ENCODE results near the gene TYMP.

The TYMP gene

GRCh38 chr22:50529897-50530579 is at the start of gene TYMP:
Gene TYMP, minus strand, starts transcription at chr22:50530012. Its CDS starts 303 bp downstream, at chr22:50529709.
- peak; percentile 91 for DNase-seq

DNA sequence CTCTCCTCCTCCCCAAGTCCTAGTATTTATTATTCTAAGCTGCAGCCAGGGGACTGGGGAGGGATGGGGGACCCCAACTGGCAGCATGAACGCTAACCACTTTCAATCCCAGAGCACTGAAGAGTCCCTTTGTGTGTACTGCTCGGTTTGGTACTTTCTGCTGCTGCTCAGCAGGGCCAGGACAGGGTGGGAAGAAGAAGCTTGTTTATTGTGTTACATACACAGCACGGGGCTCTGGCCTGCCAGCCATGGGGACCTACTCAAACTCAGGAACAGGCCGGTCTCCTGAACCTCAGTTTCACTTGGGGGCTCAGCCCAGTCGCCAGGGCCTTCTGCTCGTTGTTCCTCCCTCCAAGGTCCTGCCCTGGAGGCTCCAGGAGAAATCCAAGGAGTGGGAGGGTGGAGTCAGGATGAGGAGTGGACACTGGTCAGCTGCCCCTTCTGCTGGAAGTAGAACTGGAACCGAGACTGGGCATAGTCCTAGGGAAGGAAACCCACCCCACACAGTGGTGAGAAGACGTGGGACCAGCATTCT is 49.0 kb upstream of the TYMP start:
- no peak for DNase-seq

DNA sequence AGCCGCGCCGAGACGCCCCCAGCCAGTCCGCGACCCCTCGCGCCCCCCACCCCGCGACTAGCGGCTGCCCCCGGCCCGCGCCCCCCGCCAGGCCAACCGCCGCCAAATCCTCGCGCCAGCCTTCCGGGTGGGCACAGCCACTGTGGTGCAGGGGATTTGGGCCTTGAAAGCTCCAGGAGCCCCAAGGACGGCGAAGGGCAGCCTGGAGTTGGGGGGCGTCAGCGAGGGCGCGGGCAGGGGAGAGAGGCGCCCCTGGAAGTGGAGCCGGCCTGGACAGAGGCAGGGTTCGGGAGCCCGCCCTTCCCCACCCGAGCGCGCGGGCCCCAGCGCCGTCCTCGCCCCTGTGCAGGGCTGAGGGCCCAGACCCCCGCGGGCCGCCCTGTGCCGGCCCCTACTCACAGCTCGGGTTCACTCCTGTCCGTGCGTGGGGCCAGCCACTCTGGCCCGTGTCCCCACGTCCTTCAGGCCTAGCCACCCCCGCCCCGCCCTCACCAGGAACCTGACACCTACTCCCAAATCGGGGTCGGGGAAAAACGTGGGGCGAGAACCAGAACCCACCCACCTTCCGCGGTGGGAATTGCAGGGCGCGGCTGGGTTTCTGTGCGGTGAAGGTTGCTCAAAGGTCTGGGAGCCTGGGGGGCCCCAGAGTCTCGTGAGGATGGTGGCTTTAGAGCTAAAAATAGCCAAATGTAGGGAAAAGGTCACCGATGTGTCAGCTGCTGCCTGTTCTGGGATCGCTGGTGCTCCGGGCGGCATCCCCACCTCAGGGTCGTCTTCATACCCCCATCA is 48.4 kb upstream of the TYMP start, which contains the start of gene CPT1B:
Gene CPT1B (minus strand): TSS at position 441 of the 789 bp plus-strand sequence. CDS start 512 bp downstream, outside the sequence.
- DNase-seq: no peak

DNA sequence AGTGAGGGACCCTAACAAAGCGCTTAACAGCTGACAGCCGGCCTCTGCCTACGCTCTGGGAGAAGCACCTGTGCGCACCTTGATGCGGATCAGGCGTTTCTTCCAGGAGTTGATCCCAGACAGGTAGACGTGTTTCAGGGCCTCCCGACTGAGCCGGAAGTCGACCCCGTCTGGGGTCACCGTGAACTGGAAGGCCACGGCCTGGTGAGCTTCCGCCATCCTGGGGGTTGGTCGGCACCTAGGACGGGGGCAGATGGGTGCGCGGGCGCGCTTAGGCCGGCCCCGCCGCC is 47.8 kb upstream of the TYMP start:
- DNase-seq: no peak

DNA sequence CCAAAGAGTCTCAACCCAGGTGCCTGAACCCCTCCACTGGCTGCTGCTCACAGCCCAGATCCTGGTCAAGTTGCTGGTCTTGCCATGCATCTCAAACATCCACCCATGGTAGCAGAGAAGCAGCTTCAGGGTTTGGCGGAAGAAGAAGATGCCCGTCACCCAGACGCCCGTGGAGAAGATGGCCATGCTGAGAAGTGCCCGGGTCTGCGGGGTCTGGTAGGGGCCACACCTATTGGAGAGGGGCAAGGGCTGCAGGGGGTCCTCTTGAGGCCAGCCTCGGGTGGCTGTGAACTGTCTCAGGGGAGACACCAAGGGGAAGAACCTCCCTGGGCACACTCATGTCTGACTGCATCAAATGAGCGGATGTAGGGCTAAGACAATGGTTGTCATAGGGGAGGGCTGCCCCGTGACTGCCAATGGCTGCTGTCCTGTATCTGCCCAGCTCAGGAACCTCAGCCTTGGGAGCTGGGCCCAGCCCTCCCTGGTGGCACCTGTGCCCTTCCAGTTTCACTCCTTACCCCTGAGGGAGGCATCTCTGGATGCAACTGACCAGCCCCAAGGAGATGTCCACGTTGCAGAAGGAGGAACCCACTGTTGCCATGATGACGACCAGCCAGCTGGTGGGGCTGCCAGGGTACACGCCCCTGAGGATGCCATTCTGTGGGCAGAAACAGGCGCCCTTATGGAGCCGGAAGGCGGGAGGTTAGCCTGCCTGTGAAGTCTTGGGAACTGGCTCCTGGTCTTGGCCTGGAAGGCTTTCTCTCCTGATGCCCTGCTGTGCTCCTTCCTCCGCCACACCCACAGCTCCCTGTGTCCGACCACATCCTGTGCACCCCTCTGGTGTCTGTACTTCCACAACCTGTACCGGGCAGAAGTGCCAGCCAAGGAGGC is 47.2 kb upstream of the TYMP start:
- no peak for DNase-seq

- no peak for DNase-seq
These were observed 46.3 kb upstream of the TYMP start for GRCh38 chr22:50576070-50576469.

DNA sequence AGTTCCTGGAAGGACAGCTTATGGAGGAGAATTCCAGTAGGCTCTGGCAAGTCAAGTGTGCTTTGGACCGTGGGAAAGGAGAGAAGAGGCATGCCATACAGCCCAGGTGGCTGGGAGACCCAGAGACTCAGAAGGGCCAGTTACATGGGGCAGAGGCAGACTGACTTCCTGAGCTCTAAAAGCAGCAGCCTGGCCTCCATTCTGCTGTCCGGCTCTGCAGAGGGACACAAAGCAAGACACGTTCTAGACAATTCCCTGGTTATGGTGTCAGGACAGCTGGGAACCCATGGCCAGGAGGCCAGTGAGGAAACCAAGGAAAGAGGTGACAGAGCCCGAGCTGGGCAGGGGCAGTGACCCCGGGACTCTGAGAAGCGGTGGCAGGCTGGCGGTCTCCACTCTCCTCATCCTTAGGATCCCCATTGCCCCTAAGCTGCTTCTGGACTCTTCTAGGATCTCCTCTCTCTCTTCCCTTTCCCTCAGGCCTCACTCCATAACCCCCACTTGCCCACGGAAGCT is 45.7 kb upstream of the TYMP start:
- DNase-seq: no peak

- no peak for DNase-seq
These were observed 44.6 kb upstream of the TYMP start for GRCh38 chr22:50574383-50574755.

- no peak for DNase-seq
These were observed 43.9 kb upstream of the TYMP start for GRCh38 chr22:50573491-50574382.

DNA sequence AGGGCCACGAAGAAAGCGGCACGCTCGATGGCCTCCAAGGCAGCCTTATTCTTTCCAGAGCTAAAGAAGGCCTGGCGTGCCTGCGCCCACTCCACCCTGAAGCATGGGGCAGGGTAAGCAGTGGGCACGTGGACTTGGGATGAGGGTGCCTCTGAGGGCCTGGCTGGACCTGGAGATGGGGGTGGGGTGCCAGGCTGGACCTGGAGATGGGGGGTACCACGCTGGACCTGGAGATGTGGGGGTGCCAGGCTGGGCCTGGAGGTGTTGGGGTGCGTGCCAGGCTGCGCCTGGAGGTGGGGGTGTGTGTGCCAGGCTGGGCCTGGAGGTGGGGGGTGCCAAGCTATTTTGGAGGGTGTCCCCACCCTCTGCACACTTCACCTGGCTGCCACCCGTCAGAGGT is 43.2 kb upstream of the TYMP start:
- DNase-seq: no peak

GRCh38 chr22:50571264-50572175 is 41.7 kb upstream of the TYMP start:
- peak; percentile 45 for DNase-seq

DNA sequence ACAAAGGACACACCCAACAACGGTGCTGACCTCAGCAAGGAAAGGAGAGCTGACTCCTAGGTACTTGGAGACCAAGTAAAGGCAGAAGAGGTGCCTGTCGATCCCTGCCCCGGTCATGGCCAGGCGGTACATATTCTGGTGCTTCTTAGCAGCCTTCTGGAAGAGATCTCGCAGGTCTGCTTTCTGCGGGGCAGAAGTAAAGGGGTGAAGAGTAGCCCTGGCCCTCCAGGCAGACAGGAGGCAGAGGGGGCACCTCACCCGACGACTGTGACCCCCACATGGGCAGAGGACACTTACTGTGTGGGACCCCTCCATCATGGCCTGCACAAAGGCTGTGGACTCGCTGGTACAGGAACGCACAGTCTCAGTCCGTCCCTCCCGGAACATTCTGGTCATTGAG is 41.0 kb upstream of the TYMP start:
- DNase-seq: no peak

DNA sequence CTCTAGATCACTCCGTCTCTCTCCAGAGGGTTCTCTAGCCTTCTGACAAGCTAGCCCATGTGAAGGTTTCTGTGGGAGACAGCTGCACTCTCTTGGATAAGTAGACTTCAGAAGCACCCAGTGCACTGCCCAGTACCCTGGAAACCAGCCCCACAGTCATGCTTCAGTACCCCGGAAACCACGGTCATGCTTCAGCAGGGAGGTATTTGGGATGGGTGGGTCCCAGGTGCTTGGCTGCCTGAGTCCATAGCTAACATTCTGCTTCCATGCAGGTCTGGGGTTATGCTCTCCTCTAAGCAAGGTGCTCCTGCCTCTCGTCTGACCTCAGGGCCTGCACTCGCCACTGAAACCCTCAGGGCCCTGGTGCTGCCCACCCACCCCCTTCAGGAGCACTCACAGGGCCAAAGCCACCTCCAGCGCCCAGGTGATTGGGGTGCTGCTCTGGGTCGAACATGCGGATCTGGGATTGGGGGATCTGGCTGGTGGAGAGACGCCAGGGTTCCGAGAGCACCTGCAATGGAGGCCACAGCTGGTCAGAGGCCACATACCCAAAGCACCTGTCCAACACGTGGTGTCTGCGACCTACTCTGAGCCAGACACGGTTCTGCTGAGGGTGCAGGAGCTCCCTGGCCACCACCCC is 40.2 kb upstream of the TYMP start:
- peak; percentile 60 for DNase-seq

DNA sequence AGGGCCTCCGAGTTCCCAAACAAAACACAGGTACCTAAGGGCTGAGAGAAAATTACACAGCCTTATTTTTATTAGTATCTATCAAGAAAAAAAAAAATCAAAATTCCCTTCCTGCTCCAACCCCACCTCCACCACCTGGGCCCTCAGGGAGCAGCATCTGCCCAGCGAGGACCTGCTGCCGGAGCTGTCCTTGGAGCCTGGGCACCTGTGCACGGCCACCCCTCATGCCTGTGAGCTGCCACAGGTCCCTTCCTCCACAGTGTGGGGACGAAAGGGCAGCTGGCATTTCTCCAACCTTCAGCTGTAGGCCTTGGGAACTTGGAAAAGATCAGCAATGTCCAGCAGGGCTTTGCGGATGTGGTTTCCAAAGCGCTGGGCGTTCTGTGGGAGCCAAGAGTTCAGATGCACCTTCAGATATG is 39.2 kb upstream of the TYMP start:
- peak; percentile 33 for DNase-seq

- DNase-seq: peak; percentile 56
These were observed 38.8 kb upstream of the TYMP start for GRCh38 chr22:50568626-50569025.

GRCh38 chr22:50567721-50568252 is 38.0 kb upstream of the TYMP start:
- peak; percentile 39 for DNase-seq

GRCh38 chr22:50564289-50564688 is 34.5 kb upstream of the TYMP start:
- no peak for DNase-seq

GRCh38 chr22:50563413-50564160 is 33.8 kb upstream of the TYMP start:
- DNase-seq: no peak

Data from activated effector memory CD4-positive, alpha-beta T cell treated with anti-CD3 and anti-CD28 coated beads, Interleukin-2, amount 50 U/mL, for 16 hours (primary cell).